Stimulated activated CD8-positive, alpha-beta memory T cell treated with anti-CD3 and anti-CD28 coated beads, Interleukin-12 subunit alpha, Interleukin-12 subunit beta, amount 100 ng/mL, for 4 hours (primary cell): ENCODE data around the gene WWOX.

Experiments used
- DNase-seq: peaks from one replicate; pipeline ENCODE4 v3.0.0-alpha.2; 2020; ENCODE audit warnings: low read depth

Gene WWOX

DNA sequence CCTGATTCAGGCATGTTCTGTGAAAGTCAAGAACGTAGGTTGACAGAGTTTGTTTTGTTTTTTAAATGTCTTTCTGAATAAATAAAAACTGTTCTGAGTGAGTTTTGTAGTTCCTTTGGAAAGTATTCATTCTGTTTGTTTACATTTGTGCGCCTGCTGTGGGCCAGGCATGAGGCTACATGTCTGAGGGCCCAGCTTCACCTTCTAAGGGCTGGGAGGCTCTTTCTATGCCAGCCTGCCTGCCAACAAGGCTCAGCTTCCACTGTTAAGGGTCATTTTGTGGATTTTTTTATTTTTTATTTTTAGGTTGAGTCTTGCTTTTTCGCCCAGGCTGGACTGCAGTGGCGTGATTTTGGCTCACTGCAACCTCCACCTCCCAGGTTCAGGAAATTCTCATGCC, 6.1 kb downstream of the WWOX start:
- DNase-seq: no peak

DNA sequence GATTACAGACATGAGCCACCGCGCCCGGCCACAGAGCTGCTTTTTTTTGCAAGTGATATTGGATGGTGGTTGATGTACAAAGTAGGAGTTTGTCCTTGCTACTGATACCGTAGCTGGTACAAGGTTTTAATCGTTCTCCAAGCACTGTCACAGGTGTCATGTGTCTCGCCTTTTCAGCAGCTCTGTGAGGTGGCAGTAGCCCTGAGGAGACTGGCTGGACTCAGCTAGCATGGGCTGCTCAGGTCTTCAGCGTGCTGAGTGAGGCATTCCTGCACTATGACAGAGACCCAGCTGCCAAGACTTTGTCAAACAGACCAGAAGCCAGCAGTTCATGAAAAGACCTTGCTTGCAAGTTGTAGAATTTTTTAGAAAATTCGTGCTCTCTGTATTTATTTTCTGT, 7.2 kb downstream of the WWOX start:
- DNase-seq: no peak

DNA sequence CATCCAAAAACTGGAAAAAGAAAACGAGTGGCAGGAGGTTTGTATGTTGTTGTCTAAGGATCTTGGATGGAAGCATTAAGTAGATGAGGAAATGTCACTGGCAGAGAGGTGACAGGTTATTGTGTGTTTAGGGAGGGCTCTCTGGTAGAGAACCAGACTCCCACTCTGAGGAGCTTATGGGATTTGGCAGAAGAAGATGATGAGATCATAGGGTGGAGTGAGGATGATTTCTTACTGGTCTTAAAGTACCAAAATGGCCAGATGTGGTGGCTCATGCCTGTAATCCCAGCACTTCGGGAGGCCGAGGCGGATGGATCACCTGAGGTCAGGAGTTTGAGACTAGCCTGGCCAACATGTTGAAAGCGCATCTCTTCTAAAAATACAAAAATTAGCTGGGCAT, 9.0 kb downstream of the WWOX start:
- DNase-seq: no peak

DNA sequence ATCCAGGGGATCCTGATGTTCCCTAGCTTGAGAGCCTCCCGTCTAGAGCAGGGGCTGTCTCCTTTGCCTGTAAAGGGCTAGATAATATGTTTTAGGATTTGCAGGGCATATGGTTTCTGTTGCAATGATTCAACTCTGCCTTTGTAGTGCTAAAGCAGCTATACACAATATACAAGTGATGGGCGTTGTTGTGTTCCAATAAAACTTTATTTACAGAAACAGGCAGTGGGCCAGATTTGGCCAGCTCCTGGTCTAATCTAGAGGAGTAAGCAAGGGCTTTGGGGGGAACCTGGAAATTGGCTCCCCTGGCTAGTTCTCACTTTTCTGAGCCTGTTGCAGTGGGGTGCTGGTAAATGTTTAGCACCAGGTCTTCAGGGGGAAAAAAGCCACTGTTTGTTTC, 13.8 kb downstream of the WWOX start:
- no peak for DNase-seq

DNA sequence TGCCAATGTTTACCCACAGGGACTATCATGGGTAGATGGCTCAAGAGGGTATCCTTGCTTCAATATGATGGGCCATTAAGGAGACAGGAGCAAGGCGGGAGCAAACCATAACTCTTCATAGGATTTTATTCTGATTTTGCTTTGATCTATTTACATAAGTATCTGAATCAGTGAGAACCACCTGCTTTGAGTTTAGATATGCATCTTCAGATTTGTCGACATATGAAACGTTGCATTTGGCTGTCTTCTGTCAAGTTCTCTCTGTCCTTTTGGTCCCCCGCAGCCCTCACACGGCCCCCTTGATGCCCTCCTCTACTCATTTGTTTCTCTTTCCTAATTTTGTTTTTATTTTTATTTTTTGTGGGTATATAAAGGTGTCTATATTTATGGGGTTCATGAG, 16.2 kb downstream of the WWOX start:
- no peak for DNase-seq

- no peak for DNase-seq
Measured at GRCh38 chr16:78116946-78117345, 17.5 kb downstream of the WWOX start.

- DNase-seq: no peak
Measured at GRCh38 chr16:78117391-78117790, 17.9 kb downstream of the WWOX start.

DNA sequence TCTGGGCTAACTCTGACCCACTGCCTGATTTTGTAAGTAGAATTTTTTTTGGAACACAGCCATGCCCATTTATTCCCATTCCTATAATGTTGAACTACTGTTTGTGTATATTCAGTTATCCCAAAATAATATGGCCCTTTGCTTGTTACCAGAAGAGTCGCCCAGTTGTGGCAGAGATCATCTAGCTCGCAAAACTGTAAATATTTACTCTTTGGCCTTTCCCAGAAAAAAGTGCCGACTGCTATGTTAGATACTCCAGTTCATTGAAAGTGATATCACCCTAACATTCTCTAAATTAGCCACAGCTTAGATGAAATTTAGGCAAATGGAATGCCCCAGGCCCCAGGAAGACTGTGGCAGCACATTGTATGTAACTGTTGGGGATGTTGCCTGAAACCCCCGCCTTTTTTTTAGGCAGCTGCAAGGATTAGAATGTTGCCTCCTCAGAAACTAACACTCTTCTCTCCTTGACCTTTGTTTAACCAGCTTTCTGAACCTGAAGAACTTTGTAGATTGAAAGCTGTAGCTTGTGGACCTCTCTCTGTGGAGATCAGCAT, 19.1 kb downstream of the WWOX start:
- no peak for DNase-seq

- DNase-seq: no peak
Measured at GRCh38 chr16:78122774-78123315, 23.4 kb downstream of the WWOX start.

GRCh38 chr16:78125112-78125844, 25.8 kb downstream of the WWOX start:
- no peak for DNase-seq

DNA sequence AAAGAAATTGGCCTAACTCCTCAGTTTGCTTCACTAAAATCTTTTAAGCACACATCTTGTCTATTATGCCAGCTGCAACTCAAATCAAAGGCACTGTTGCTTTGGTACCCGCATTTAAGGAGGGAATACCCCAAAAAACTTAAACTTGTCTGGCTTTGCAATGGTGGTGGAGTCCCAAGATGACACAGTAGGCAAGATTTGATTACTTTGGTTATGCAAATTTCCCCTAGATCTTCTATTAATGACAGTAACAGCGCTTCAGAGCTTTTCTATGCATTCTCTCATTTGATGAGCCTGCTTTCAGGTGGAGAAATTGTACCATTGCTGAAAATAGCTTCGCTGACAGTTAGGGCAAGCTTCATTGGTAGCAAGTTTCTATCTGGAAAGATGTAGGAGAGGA, 27.2 kb downstream of the WWOX start:
- no peak for DNase-seq

- no peak for DNase-seq
Measured at GRCh38 chr16:78127130-78127529, 27.7 kb downstream of the WWOX start.

DNA sequence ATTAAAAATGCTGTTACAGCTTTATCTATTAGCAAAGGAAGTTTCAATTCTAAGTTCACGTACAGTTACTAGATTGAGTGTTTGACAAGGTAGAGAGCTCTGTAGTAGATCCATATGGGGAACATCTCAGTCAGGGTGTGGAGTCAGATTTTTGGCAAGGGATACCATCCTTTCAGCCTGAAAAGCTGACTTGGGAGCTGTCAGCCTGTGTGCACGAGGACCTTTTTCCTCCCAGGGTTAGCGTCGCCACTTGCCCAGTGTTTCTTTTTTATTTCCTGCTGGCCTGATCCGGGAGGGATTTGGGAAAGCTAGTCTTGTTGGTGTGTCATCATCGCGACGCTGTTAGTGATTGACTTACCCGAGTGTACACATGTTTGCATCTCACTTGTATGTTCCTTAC, 29.5 kb downstream of the WWOX start:
- no peak for DNase-seq

GRCh38 chr16:78129349-78129748, 29.9 kb downstream of the WWOX start:
- no peak for DNase-seq

GRCh38 chr16:78130083-78130608, 30.7 kb downstream of the WWOX start:
- DNase-seq: no peak

DNA sequence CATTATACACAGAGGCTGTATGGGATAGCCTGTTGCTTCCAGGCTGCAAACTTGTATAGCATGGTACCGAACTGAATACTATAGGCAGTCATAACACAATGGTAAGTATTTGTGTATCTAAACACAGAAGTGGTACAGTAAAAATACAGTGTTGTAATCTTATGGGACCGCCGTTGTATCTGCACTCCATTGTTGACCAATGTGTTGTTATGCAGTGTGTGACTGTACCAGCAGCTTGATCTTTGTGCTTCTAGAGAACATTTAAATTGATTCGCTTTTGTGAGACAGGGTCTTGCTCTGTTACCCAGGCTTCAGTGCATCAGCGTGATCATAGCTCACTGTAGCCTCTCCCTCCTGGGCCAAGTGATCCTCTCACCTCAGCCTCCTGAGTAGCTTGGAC, 31.5 kb downstream of the WWOX start:
- no peak for DNase-seq

DNA sequence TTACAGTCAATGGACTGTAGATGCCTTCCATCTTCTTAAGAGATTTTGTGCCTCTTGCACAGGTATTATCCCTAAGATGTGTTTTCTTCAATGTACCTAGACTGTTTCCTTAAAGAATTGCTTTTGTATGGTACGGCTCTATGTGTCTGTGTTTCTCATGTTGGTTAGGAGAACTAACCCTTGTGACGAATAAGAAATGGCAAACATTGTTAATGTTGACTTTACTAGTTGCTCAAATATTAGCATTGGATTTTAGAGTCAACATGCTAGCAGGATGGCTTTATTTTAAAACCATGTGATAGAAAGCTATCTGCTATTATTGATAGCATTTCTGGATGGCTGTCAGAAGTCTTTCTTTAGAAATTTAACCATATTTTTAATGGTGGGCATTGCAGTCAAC, 34.5 kb downstream of the WWOX start:
- no peak for DNase-seq

DNA sequence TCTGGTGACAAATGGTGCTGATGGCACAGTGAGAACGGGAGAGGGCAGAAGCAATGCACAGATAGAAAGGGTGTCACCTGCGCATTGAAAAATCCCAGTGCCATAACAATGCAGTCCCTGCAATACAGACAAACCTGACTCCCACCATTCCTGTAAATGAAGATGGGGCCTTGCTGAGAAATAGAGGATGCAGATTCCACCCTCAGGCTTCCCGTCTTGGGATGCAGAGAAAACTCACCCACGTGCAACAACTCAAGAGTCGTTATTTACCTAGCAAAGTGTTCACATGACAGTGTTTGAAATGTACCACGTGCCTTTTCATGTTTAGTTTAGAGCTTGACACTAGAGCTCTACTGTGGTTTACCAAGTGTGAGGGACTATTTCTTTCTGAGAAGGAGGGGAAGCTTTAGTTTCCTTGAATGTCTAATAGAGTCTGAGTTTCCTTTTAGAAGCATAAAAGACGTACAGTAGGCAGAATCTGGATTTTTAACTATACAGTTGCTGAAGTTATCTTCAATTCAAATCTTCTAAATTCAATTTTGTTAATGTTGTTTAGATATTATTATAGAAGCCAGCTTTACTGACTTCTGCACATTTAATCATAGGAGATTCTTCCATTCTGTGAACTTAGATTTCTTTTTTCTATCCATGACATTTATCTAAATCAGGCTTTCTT, 35.6 kb downstream of the WWOX start:
- DNase-seq: no peak

GRCh38 chr16:78137179-78137578, 37.7 kb downstream of the WWOX start:
- DNase-seq: no peak

- no peak for DNase-seq
Measured at GRCh38 chr16:78137782-78138616, 38.5 kb downstream of the WWOX start.

DNA sequence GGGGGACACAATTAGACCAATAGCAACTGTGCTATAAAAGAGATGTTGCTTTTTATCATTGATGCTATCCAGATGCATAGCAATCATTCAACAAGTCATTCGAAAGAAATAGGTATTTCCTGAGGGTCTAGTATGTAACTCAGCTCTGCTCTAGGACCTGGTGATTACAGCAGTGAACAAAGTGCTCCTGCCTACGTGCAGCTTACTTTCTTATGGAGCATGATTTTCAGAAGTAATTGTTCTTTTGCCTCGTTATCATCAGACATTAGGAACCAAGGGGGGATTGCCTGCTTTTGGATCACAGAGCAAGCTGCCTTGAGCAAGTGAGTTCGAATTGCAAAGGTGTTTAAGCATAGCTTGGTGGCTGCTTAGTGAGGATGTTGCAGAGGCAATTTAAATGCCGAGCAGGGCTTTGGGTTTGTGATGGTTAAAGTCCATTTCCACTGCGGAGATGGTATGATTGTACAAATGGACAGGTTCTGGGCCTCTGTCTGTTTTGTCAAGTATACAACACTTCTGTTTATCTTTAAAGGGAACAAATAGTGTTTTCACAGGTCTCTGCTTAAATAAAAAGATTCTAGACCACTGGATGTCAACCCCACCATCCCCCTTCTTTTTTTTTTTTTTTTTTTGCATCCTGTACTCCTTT, 41.5 kb downstream of the WWOX start:
- no peak for DNase-seq

DNA sequence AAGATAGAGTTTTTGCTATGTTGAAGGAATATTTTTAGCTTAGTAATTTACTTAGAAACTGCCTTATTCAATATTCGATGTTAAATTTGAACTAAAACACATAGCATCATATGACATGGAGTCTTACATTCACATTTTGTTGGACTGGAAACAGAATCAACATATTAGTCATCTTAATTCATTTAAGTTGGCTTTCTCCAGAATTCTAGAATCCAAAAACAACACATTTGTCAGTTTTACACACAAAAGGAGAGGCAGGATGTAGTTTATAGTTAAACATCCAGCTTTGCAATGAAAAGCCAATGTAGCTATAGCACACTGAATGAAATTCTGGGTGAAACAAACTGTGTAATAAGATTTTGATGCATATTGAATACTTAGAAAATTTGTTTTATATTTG, 43.3 kb downstream of the WWOX start:
- DNase-seq: no peak
